B cell (primary cell): ENCODE data around the gene ABHD17C. TPM values are rescaled to one million over a fixed set of nuclear protein-coding genes. Genes with fewer than 3 reads are reported as not detected.

Experiments
- ATAC-seq: fragments of 200-7000 bp; cut with Tn5 transposase; one replicate; pipeline ENCODE4 v1.10.0; 2021; ENCODE audit warnings: low read depth, mild to moderate bottlenecking, moderate number of reproducible peaks, moderate library complexity
- CTCF ChIA-PET: fragments of 350-600 bp; sonication (Branson Sonifier 250); formaldehyde crosslinking; loops from one replicate; lab custom pipeline; 2021; ENCODE audit warnings: antibody characterized with exemption, inconsistent platforms; lab: Charles Lee
- POLR2A ChIA-PET: fragments of 350-600 bp; sonication (Branson Sonifier 250); formaldehyde crosslinking; loops from one replicate; lab custom pipeline; 2021; ENCODE audit warnings: antibody characterized with exemption; lab: Charles Lee
- DNase-seq: peaks from one replicate; pipeline ENCODE4 v3.0.0; 2013
- H2AFZ ChIP-seq: 2 replicates; pipeline ENCODE4 v1.6.1; 2012; ENCODE audit warnings: mild to moderate bottlenecking, low read depth, low read length; ENCODE audit not compliant: insufficient read depth, poor library complexity, severe bottlenecking
- H3K27ac ChIP-seq, 2 donors: 1 replicate in 1 of 2; 2 replicates in 1 of 2; pipeline ENCODE4 v1.5.1; 2012 to 2013; ENCODE audit warnings: low read length in 2 of 2, mild to moderate bottlenecking in 2 of 2, moderate library complexity in 1 of 2
- H3K27me3 ChIP-seq, 4 experiments: fragments of 200-600 bp in 1 of 4; sonication (generic) in 1 of 4; replicated peaks in 1 of 4; 1 replicate in 2 of 4; 2 replicates in 2 of 4; pipeline versions ENCODE4 v1.6.1 to v1.7.0; 2013 to 2016; ENCODE audit warnings: low read length in 3 of 4, mild to moderate bottlenecking in 2 of 4, mixed read lengths in 1 of 4, moderate library complexity in 1 of 4; ENCODE audit not compliant: insufficient read depth in 4 of 4, control insufficient read depth in 3 of 4; ENCODE audit errors: control extremely low read depth in 1 of 4
- H3K36me3 ChIP-seq, 2 experiments: replicated peaks in 1 of 2; 1 replicate in 1 of 2; 2 replicates in 1 of 2; pipeline versions ENCODE4 v1.6.1 to v1.7.1; 2013; ENCODE audit warnings: low read length in 1 of 2; ENCODE audit not compliant: insufficient read depth in 2 of 2, control insufficient read depth in 1 of 2; ENCODE audit errors: control extremely low read depth in 1 of 2, extremely low read depth in 1 of 2
- H3K4me1 ChIP-seq, 2 donors: fragments of 200-600 bp in 1 of 2; sonication (generic) in 1 of 2; 1 replicate in 1 of 2; 2 replicates in 1 of 2; pipeline versions ENCODE4 v1.5.1 to v1.6.1; 2013 to 2017; ENCODE audit warnings: low read length in 2 of 2; ENCODE audit not compliant: control insufficient read depth in 2 of 2, insufficient read depth in 2 of 2
- H3K4me2 ChIP-seq: replicated peaks from 2 replicates; pipeline ENCODE3; 2012; ENCODE audit warnings: mild to moderate bottlenecking, low read depth, low read length; ENCODE audit not compliant: poor library complexity, severe bottlenecking
- H3K4me3 ChIP-seq, 5 experiments: fragments of 200-600 bp in 1 of 5; sonication (generic) in 1 of 5; 1 replicate in 3 of 5; 2 replicates in 2 of 5; pipeline versions ENCODE4 v1.5.1 to v1.7.0; 2011 to 2016; ENCODE audit warnings: low read length in 4 of 5, mild to moderate bottlenecking in 4 of 5, low read depth in 2 of 5, control low read depth in 1 of 5, moderate library complexity in 1 of 5; ENCODE audit not compliant: insufficient read depth in 1 of 5; ENCODE audit errors: control extremely low read depth in 1 of 5, extremely low read depth in 1 of 5
- H3K79me2 ChIP-seq: fragments of 200-600 bp; sonication (generic); one replicate; pipeline ENCODE4 v1.6.0; 2016; ENCODE audit warnings: low read length; ENCODE audit not compliant: control insufficient read depth, insufficient read depth
- H3K9ac ChIP-seq: fragments of 200-600 bp; sonication (generic); 2 replicates; pipeline ENCODE4 v1.6.1; 2017; ENCODE audit warnings: mild to moderate bottlenecking, low read length, moderate library complexity
- H3K9me3 ChIP-seq, 3 donors: one replicate each; pipeline versions ENCODE4 v1.6.1 to v1.7.1; 2013; ENCODE audit warnings: low read length in 2 of 3; ENCODE audit not compliant: control insufficient read depth in 2 of 3, insufficient read depth in 1 of 3; ENCODE audit errors: control extremely low read depth in 1 of 3
- H4K20me1 ChIP-seq: 2 replicates; pipeline ENCODE4 v1.6.0; 2012; ENCODE audit warnings: mild to moderate bottlenecking, low read length; ENCODE audit not compliant: insufficient read depth, control insufficient read depth, poor library complexity, severe bottlenecking
- H3K27ac Mint-ChIP-seq: one replicate; pipeline ENCODE4 v1.8.0; 2021; ENCODE audit warnings: mixed read lengths
- H3K27me3 Mint-ChIP-seq: one replicate; pipeline ENCODE4 v1.8.0; 2021; ENCODE audit warnings: mixed read lengths
- H3K4me1 Mint-ChIP-seq: one replicate; pipeline ENCODE4 v1.8.0; 2021; ENCODE audit warnings: mixed read lengths
- H3K4me3 Mint-ChIP-seq: one replicate; pipeline ENCODE4 v1.8.0; 2021; ENCODE audit warnings: mixed read lengths
- H3K9me3 Mint-ChIP-seq: one replicate; pipeline ENCODE4 v1.8.0; 2022; ENCODE audit warnings: mixed read lengths; ENCODE audit not compliant: insufficient read depth
- EZH2 ChIP-seq: IDR thresholded peaks from 2 replicates; pipeline ENCODE4 v1.6.1; 2012; ENCODE audit warnings: borderline replicate concordance, low read depth, mild to moderate bottlenecking, moderate library complexity, low read length; ENCODE audit not compliant: insufficient read depth, poor library complexity, severe bottlenecking
- WGBS: methylation state at CpG from one replicate; pipeline ENCODE4 v1.1.5; 2013; ENCODE audit warnings: missing lambda C conversion rate; ENCODE audit not compliant: insufficient coverage; 5-methylcytosine and 5-hydroxymethylcytosine counted together
- intact Hi-C: fragments of 100-400 bp; cut with micrococcal nuclease; formaldehyde crosslinking; loops from one replicate; pipeline ENCODE4 v1.10.0; 2022
- polyA plus RNA-seq: library from polyadenylated mRNA; depleted of rRNA; stranded (reverse); fragments of >200 nt; gene quantifications from 2 replicates; pipeline ENCODE4 v1.2.3, GENCODE V29; 2012
- total RNA-seq, 2 donors: library from RNA; stranded (reverse); fragments of 120-200 nt in 1 of 2; gene quantifications; 1 replicate in 1 of 2; 2 replicates in 1 of 2; pipeline versions ENCODE4 v1.2.3 to v1.2.4, GENCODE V29; 2013 to 2022
- TF ChIP-seq, protein P1 (sequence below): fragments of 200-600 bp; IDR thresholded peaks from one replicate; pipeline ENCODE4 v1.8.0; 2022; ENCODE audit warnings: antibody characterized with exemption, mild to moderate bottlenecking

Gene ABHD17C
- total and polyA plus RNA-seq, 2 donors (not counting 1 experiment from before 2014, with no cell fraction given): 0.78 to 1.9 TPM

- no peak overlapping the region for H3K9ac ChIP-seq
- CTCF ChIA-PET: no interaction called here
- 100% methylated on average over 1 of the region's 1 CpG for WGBS
- no peak for DNase-seq
- Mint-ChIP-seq H3K4me3 (no peak overlapping the region), H3K27ac (no peak overlapping the region), H3K27me3 (peaks cover 17% of the 10 kb centered on the region), H3K4me1 (peaks cover 20% of the 10 kb centered on the region), H3K9me3 (no peaks in the 10 kb centered on the region)
- H3K79me2 ChIP-seq: no peaks in the 10 kb centered on the region
- no peak for TF ChIP-seq EZH2
- TF ChIP-seq, protein P1, sequence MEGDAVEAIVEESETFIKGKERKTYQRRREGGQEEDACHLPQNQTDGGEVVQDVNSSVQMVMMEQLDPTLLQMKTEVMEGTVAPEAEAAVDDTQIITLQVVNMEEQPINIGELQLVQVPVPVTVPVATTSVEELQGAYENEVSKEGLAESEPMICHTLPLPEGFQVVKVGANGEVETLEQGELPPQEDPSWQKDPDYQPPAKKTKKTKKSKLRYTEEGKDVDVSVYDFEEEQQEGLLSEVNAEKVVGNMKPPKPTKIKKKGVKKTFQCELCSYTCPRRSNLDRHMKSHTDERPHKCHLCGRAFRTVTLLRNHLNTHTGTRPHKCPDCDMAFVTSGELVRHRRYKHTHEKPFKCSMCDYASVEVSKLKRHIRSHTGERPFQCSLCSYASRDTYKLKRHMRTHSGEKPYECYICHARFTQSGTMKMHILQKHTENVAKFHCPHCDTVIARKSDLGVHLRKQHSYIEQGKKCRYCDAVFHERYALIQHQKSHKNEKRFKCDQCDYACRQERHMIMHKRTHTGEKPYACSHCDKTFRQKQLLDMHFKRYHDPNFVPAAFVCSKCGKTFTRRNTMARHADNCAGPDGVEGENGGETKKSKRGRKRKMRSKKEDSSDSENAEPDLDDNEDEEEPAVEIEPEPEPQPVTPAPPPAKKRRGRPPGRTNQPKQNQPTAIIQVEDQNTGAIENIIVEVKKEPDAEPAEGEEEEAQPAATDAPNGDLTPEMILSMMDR: no peak
- intact Hi-C loops: loop anchor here (10.0 kb wide), 1 partner anchor 296 kb away; no protein-coding TSS in a partner anchor
- H3K27ac ChIP-seq: no peak overlapping the region
- POLR2A ChIA-PET: no interaction called here
- H4K20me1 ChIP-seq: no peaks in the 10 kb centered on the region
- no peaks in the 10 kb centered on the region for H3K9me3 ChIP-seq
- no peak overlapping the region for H2AFZ ChIP-seq
- ATAC-seq: no peak
- H3K4me2 ChIP-seq: no peak overlapping the region
- no peaks in the 10 kb centered on the region for H3K36me3 ChIP-seq
- H3K27me3 ChIP-seq: peaks cover 0 to 12% (median 3%) of the 10 kb centered on the region in 4 experiments
- H3K4me1 ChIP-seq: peaks cover 15 to 22% of the 10 kb centered on the region in 2 donors
- no peak overlapping the region for H3K4me3 ChIP-seq
Observed at GRCh38 chr15:80698676-80699075, 3.6 kb downstream of the ABHD17C start.

DNA sequence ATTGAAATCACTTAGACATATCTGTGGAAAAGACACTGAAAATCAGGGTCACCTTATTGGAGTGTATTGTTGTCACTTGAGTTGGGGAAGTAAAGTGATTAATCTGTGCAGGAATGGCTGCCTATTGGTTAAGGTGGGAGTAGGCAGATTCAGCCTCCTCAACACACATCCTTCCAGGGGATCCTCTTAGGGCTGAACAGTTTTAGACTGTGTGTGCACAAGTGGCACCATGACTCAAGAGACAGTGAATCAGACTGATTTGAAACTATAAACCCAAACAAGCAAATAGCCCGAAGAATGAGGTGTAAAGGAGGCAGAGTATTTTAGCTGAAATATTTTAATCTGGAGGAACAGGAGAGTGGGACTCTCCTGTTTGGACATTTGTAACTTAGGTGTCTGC, 4.9 kb downstream of the ABHD17C start:
- H3K27me3 Mint-ChIP-seq: peaks cover 17% of the 10 kb centered on the region

More for the DNA sequence above, 4.9 kb downstream of the ABHD17C start:
- ATAC-seq (no peak), DNase-seq (no peak)
- Histone ChIP-seq H3K9me3 (peaks cover 0 to 3% (median 0%) of the 10 kb centered on the region in 3 donors), H3K4me3 (no peak overlapping the region), H3K79me2 (no peaks in the 10 kb centered on the region), H3K9ac (no peak overlapping the region), H3K36me3 (no peaks in the 10 kb centered on the region), H3K27me3 (peaks cover 0 to 12% (median 3%) of the 10 kb centered on the region in 4 experiments), H4K20me1 (no peaks in the 10 kb centered on the region), H3K4me2 (no peak overlapping the region), H3K27ac (no peak overlapping the region), H2AFZ (no peak overlapping the region), H3K4me1 (peaks cover 11 to 15% of the 10 kb centered on the region in 2 donors)
- intact Hi-C loops: loop anchor here (10.0 kb wide), 1 partner anchor 295 kb away; no protein-coding TSS in a partner anchor
- TF ChIP-seq EZH2: no peak
- TF ChIP-seq, protein P1: no peak
- no peak overlapping the region for H3K4me3 Mint-ChIP-seq
- no CpG with 5 or more reads among the region's 1 CpG for WGBS
- ChIA-PET POLR2A (no interaction called here), CTCF (no interaction called here)
- H3K27ac Mint-ChIP-seq: no peak overlapping the region
- H3K9me3 Mint-ChIP-seq: no peaks in the 10 kb centered on the region
- peaks cover 12% of the 10 kb centered on the region for H3K4me1 Mint-ChIP-seq
